Karpas-422 (cell line): ENCODE results near the gene RASEF. TPM values are rescaled to one million over a fixed set of nuclear protein-coding genes. Genes with fewer than 3 reads are reported as not detected.
"Not testable (repeated sequence)": the region's sequence is repeated elsewhere in the genome, so short reads cannot be mapped to it uniquely, and the experiment has no call there.

Experiments
- DNase-seq: peaks from one replicate; pipeline ENCODE4 v3.0.0-alpha.2; 2015
- H2AFZ ChIP-seq: fragments of 200-600 bp; sonication (generic); 2 replicates; pipeline ENCODE4 v1.6.1; 2014; ENCODE audit warnings: antibody characterized with exemption, low read length, mixed read lengths
- H3K27ac ChIP-seq: fragments of 200-600 bp; sonication (generic); 2 replicates; pipeline ENCODE4 v1.5.1; 2014; ENCODE audit warnings: mild to moderate bottlenecking, low read length, moderate library complexity
- H3K27me3 ChIP-seq: fragments of 200-600 bp; sonication (generic); 2 replicates; pipeline ENCODE4 v1.6.1; 2014; ENCODE audit warnings: low read length, mixed read lengths
- H3K36me3 ChIP-seq: fragments of 200-600 bp; sonication (generic); 2 replicates; pipeline ENCODE4 v1.6.1; 2014; ENCODE audit warnings: low read length, mixed read lengths; ENCODE audit not compliant: insufficient read depth
- H3K4me1 ChIP-seq: fragments of 200-600 bp; sonication (generic); 2 replicates; pipeline ENCODE4 v1.6.1; 2014; ENCODE audit warnings: mild to moderate bottlenecking, low read length, mixed read lengths
- H3K4me2 ChIP-seq: fragments of 200-600 bp; sonication (generic); 2 replicates; pipeline ENCODE4 v1.6.1; 2014; ENCODE audit warnings: low read length, low read depth, mild to moderate bottlenecking; ENCODE audit not compliant: poor library complexity, severe bottlenecking
- H3K4me3 ChIP-seq: fragments of 200-600 bp; sonication (generic); 2 replicates; pipeline ENCODE4 v1.5.1; 2014; ENCODE audit warnings: mild to moderate bottlenecking, antibody characterized with exemption, low read length, mixed read lengths
- H3K79me2 ChIP-seq: fragments of 200-600 bp; sonication (generic); 2 replicates; pipeline ENCODE4 v1.6.1; 2014; ENCODE audit warnings: mild to moderate bottlenecking, low read length, mixed read lengths
- H3K9ac ChIP-seq: fragments of 200-600 bp; sonication (generic); 2 replicates; pipeline ENCODE4 v1.6.0; 2014; ENCODE audit warnings: low read length
- H3K9me2 ChIP-seq: fragments of 200-600 bp; sonication (generic), shearing (Covaris generic); replicated peaks from 2 replicates; pipeline ENCODE4 v1.6.0; 2014; ENCODE audit warnings: mild to moderate bottlenecking, low read length, moderate library complexity; ENCODE audit not compliant: insufficient read depth
- H3K9me3 ChIP-seq: fragments of 300-700, 200-600 bp; sonication (generic); 2 replicates; pipeline ENCODE4 v1.6.1; 2014; ENCODE audit warnings: low read length, mixed read lengths
- H4K20me1 ChIP-seq: fragments of 200-600 bp; sonication (generic); 2 replicates; pipeline ENCODE4 v1.6.1; 2014; ENCODE audit warnings: mild to moderate bottlenecking, antibody characterized with exemption, low read length, low read depth; ENCODE audit not compliant: insufficient read depth
- total RNA-seq: library from RNA; depleted of rRNA; stranded (reverse); fragments of >200 nt; shearing (Covaris generic); gene quantifications from 2 replicates; pipeline ENCODE4 v1.2.3, GENCODE V29; 2014; ENCODE audit warnings: low replicate concordance

RASEF gene
- total RNA-seq, 1 experiment from 2014 or later: 0.15 TPM

DNA sequence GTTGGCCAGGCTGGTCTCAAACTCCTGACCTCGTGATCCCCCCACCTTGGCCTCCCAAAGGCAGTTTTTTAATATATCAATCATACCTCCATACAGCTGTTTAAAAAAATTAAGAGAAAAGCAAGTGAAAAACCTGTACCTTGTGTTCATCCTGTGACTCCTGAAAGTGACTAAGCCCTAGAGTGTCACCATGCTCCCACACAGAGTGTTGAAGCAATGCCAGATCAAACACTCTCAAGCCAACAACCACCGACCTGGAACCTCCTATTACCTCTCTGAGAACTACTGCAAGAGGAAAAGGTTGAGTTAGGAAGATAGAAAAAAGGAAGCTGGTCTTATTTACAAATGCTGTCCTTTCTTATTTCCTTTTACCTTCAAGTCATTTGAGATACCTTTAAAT lies 123.5 kb downstream of the RASEF start:
- no peaks in the 10 kb centered on the region for H3K79me2 ChIP-seq
- no peaks in the 10 kb centered on the region for H3K9me3 ChIP-seq
- no peak overlapping the region for H3K9ac ChIP-seq
- H3K27me3 ChIP-seq: no peaks in the 10 kb centered on the region
- no peak overlapping the region for H3K4me3 ChIP-seq
- no peak overlapping the region for H3K27ac ChIP-seq
- H2AFZ ChIP-seq: no peak overlapping the region
- H4K20me1 ChIP-seq: no peaks in the 10 kb centered on the region
- H3K9me2 ChIP-seq: no peaks in the 10 kb centered on the region
- DNase-seq: no peak
- H3K4me2 ChIP-seq: no peak overlapping the region
- no peaks in the 10 kb centered on the region for H3K4me1 ChIP-seq
- no peaks in the 10 kb centered on the region for H3K36me3 ChIP-seq

DNA sequence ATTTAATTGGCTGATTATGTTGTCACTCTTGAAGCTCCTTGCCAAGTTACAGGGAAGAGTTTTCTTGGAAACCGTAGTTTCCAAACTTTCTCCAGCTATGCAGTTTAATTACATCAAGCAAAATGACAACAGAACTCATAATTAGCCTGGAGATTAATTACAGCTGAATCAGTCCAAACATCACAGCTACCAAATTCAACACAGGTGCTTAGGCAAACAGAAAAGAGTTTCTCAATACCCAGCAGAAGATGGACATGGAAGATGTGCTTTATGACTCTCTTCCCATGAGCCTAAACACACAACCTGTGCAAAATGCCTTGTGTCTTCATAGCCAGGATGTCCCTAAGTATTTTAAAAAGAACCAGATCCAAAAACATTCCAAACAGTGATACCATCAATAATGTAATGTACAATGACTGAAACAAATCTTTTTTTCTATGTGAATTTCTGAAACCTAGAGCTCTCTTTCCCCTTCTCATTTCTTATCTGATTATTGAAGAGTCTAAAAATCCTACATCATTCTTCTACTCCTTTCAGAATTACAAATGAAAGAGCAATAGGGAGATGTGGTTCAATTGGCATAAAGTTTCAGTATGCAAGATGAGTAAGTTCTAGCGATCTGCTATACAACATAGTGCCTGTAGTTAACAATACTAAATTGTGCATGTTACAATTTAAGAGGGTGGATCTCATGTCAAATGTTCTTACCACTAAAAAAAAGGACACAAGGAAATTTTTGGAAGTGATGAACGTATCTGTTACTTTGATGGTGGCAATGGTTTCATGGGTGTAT lies 124.3 kb downstream of the RASEF start:
- Histone ChIP-seq H3K4me1 (no peaks in the 10 kb centered on the region), H3K27ac (no peak overlapping the region), H3K27me3 (no peaks in the 10 kb centered on the region), H3K9ac (no peak overlapping the region), H3K4me2 (no peak overlapping the region), H2AFZ (no peak overlapping the region), H3K9me2 (no peaks in the 10 kb centered on the region), H3K79me2 (no peaks in the 10 kb centered on the region), H3K9me3 (no peaks in the 10 kb centered on the region), H4K20me1 (no peaks in the 10 kb centered on the region), H3K36me3 (no peaks in the 10 kb centered on the region), H3K4me3 (no peak overlapping the region)
- no peak for DNase-seq

DNA sequence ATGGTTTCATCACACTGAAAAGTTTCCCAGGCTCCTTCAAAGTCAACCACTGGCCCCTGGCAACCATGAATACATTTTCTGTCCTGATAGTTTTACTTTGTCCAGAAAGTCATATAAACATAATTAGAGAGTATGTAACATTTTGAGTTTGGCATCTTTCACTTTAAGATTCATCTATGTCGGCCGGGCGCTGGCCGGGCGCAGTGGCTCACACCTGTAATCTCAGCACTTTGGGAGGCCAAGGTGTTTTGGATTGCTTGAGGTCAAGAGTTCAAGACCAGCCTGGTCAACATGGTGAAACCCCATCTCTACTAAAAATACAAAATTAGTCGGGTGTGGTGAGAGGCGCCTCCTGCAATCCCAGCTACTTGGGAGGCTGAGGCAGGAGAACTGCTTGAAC lies 126.4 kb downstream of the RASEF start:
- H3K9me3 ChIP-seq, H3K79me2 ChIP-seq, H3K27ac ChIP-seq, H2AFZ ChIP-seq, H3K4me1 ChIP-seq, H3K9me2 ChIP-seq, DNase-seq, H3K4me2 ChIP-seq, H3K4me3 ChIP-seq, H3K36me3 ChIP-seq, H3K9ac ChIP-seq, H3K27me3 ChIP-seq, H4K20me1 ChIP-seq: not testable (repeated sequence)

DNA sequence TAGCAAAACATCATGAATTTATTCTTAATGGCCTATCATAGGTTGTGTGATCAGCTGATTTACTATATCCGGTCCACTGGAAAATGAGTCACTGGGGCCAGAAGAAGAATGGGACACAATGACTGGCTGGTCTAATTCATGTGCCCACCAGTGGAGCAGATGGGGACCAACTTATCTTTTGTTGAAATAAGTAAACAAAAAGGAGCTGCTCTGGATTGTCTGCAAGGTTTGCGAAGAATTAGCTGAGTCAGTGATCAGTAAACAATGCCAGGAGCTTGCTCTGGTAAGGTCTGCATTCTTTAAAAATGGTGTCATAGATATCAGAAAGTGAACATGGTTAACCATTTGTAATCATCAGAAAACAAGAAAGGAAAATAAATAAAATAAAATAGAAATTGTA lies 128.0 kb downstream of the RASEF start:
- Histone ChIP-seq H3K4me1 (no peaks in the 10 kb centered on the region), H3K27ac (no peak overlapping the region), H3K79me2 (no peaks in the 10 kb centered on the region), H4K20me1 (no peaks in the 10 kb centered on the region), H3K36me3 (no peaks in the 10 kb centered on the region), H3K4me2 (no peak overlapping the region), H3K27me3 (no peaks in the 10 kb centered on the region), H3K9me2 (0 out of 2 replicates have a peak, but pooled peaks cover 3% of the 10 kb centered on the region), H3K4me3 (no peak overlapping the region), H3K9ac (no peak overlapping the region), H2AFZ (no peak overlapping the region), H3K9me3 (no peaks in the 10 kb centered on the region)
- no peak for DNase-seq

DNA sequence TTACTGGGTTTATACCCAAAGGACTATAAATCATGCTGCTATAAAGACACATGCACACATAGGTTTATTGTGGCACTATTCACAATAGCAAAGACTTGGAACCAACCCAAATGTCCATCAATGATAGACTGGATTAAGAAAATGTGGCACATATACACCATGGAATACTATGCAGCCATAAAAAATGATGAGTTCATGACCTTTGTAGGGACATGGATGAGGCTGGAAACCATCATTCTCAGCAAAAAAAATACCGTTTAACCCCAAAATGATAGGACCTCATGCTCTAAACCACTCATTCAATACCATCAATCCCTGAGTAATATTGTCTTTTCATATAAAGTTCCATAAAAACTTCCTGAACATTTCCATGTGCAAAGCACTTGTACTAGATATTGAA lies 128.9 kb downstream of the RASEF start:
- H4K20me1 ChIP-seq, H3K9me3 ChIP-seq, H3K4me1 ChIP-seq, H2AFZ ChIP-seq, H3K27me3 ChIP-seq, H3K79me2 ChIP-seq, H3K27ac ChIP-seq, H3K9me2 ChIP-seq, H3K4me2 ChIP-seq, H3K36me3 ChIP-seq, H3K9ac ChIP-seq, DNase-seq, H3K4me3 ChIP-seq: not testable (repeated sequence)

DNA sequence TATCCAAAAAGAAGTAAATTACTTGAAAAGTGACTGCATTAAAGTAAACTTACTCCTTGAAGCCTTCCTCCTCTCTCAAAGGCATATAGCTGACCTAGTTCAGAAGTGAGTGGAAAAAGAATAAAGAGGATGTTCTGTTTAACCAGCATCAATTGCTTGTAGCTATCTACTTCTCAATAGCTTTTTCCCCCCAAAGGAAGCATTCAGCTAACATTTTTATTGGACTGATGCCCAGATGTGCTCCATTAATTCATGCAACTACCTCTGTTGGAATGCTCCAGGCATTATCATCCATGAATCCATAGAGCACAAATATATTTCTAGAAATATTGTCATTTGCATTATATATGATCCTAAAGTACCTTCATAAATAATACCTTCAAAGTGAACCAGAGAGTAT lies 132.8 kb downstream of the RASEF start:
- Histone ChIP-seq H3K4me1 (no peaks in the 10 kb centered on the region), H3K9me2 (0 out of 2 replicates have a peak, but pooled peaks cover 3% of the 10 kb centered on the region), H3K4me2 (no peak overlapping the region), H3K36me3 (no peaks in the 10 kb centered on the region), H3K27me3 (no peaks in the 10 kb centered on the region), H3K9ac (no peak overlapping the region), H4K20me1 (no peaks in the 10 kb centered on the region), H2AFZ (no peak overlapping the region), H3K4me3 (no peak overlapping the region), H3K27ac (no peak overlapping the region), H3K9me3 (no peaks in the 10 kb centered on the region), H3K79me2 (no peaks in the 10 kb centered on the region)
- DNase-seq: no peak
